MM.1S (cell line): Measurements from ENCODE around the gene ZNF138.

ENCODE experiments used
- DNase-seq: peaks from one replicate; pipeline ENCODE4 v3.0.0-alpha.2; 2015
- H2AFZ ChIP-seq: fragments of 300-600 bp; sonication (generic); 2 replicates; pipeline ENCODE4 v1.6.0; 2016; ENCODE audit warnings: antibody characterized with exemption, low read length
- H3F3A ChIP-seq: fragments of 300-600 bp; sonication (generic); 2 replicates; pipeline ENCODE4 v1.6.1; 2016; ENCODE audit warnings: mild to moderate bottlenecking, antibody characterized with exemption, low read length, moderate library complexity, mixed read lengths; ENCODE audit not compliant: insufficient read depth
- H3K27ac ChIP-seq: fragments of 300-600 bp; sonication (generic); 2 replicates; pipeline ENCODE4 v1.5.1; 2016; ENCODE audit warnings: mild to moderate bottlenecking, low read length
- H3K27me3 ChIP-seq: fragments of 300-600 bp; sonication (generic); replicated peaks from 2 replicates; pipeline ENCODE4 v1.6.0; 2016; ENCODE audit warnings: low read length; ENCODE audit not compliant: insufficient read depth
- H3K36me3 ChIP-seq: fragments of 300-600 bp; sonication (generic); replicated peaks from 2 replicates; pipeline ENCODE4 v1.6.1; 2016; ENCODE audit warnings: mild to moderate bottlenecking, low read length, mixed read lengths; ENCODE audit not compliant: insufficient read depth
- H3K4me1 ChIP-seq: fragments of 300-600 bp; sonication (generic); 2 replicates; pipeline ENCODE4 v1.6.1; 2016; ENCODE audit warnings: low read length, mixed read lengths
- H3K4me2 ChIP-seq: fragments of 300-600 bp; sonication (generic); 2 replicates; pipeline ENCODE4 v1.6.0; 2016; ENCODE audit warnings: low read depth, low read length
- H3K4me3 ChIP-seq: fragments of 300-600 bp; sonication (generic); 2 replicates; pipeline ENCODE4 v1.5.1; 2016; ENCODE audit warnings: low read length, mixed read lengths
- H3K79me2 ChIP-seq: fragments of 300-600 bp; sonication (generic); 2 replicates; pipeline ENCODE4 v1.6.1; 2016; ENCODE audit warnings: mixed run types, low read length, mixed read lengths
- H3K9ac ChIP-seq: fragments of 300-600 bp; sonication (generic); 2 replicates; pipeline ENCODE4 v1.6.1; 2016; ENCODE audit warnings: low read length, mixed read lengths
- H3K9me2 ChIP-seq: fragments of 300-600 bp; sonication (generic); replicated peaks from 2 replicates; pipeline ENCODE4 v1.6.1; 2016; ENCODE audit warnings: mild to moderate bottlenecking, low read length, mixed read lengths; ENCODE audit not compliant: insufficient read depth
- H3K9me3 ChIP-seq: fragments of 300-600 bp; sonication (generic); replicated peaks from 2 replicates; pipeline ENCODE4 v1.6.1; 2016; ENCODE audit warnings: mild to moderate bottlenecking, low read length, mixed read lengths; ENCODE audit not compliant: insufficient read depth
- H4K20me1 ChIP-seq: fragments of 300-600 bp; sonication (generic); 2 replicates; pipeline ENCODE4 v1.6.1; 2016; ENCODE audit warnings: mild to moderate bottlenecking, low read length, moderate library complexity, mixed read lengths; ENCODE audit not compliant: insufficient read depth
- EZH2 ChIP-seq: fragments of 300-600 bp; sonication (generic); optimal IDR thresholded peaks from 2 replicates; pipeline ENCODE3; 2017; ENCODE audit warnings: low read depth, mild to moderate bottlenecking, antibody characterized with exemption, low read length, mixed read lengths
- EZH2phosphoT487 ChIP-seq: fragments of 300-600 bp; sonication (generic); IDR thresholded peaks from 2 replicates; pipeline ENCODE4 v1.6.1; 2018; ENCODE audit warnings: antibody characterized with exemption, low read length
- TF ChIP-seq, protein P1 (sequence below): fragments of 300-600 bp; sonication (generic); IDR thresholded peaks from 2 replicates; pipeline ENCODE4 v1.5.1; 2016; ENCODE audit warnings: antibody characterized with exemption, low read length, mixed read lengths

ZNF138 gene

DNA sequence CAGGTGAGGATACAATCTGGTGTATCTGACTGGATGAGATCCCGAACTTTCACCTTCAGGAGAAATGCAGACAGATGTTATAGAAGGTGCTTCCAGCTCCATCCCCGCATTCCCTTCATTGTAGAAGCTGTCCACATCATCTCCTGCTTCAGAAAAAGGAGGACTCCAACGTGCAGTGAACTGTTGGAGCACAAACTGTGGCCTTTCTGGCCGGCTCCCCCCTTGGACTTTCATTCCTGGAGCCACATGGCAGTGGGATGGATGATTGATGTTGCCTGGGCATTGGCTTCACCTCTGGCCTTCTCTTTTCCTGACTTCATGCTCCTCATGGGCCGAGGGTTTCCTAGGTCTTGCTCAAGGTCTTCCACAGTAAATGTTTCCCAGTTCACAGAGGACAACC lies 79.3 kb downstream of the ZNF138 start:
- Histone ChIP-seq H3K4me2 (no peak overlapping the region), H3K9me2 (no peaks in the 10 kb centered on the region), H3K27me3 (no peaks in the 10 kb centered on the region; the same call in 1 of the 2 replicates), H3K27ac (no peak overlapping the region), H3K36me3 (no peaks in the 10 kb centered on the region), H4K20me1 (no peaks in the 10 kb centered on the region), H3K9me3 (no peaks in the 10 kb centered on the region), H3K4me1 (no peaks in the 10 kb centered on the region), H3F3A (no peaks in the 10 kb centered on the region), H3K79me2 (no peaks in the 10 kb centered on the region), H3K9ac (no peak overlapping the region), H3K4me3 (no peak overlapping the region), H2AFZ (no peak overlapping the region)
- DNase-seq, result no peak
- no peak for TF ChIP-seq EZH2phosphoT487
- TF ChIP-seq EZH2, result no peak
- TF ChIP-seq, protein P1, sequence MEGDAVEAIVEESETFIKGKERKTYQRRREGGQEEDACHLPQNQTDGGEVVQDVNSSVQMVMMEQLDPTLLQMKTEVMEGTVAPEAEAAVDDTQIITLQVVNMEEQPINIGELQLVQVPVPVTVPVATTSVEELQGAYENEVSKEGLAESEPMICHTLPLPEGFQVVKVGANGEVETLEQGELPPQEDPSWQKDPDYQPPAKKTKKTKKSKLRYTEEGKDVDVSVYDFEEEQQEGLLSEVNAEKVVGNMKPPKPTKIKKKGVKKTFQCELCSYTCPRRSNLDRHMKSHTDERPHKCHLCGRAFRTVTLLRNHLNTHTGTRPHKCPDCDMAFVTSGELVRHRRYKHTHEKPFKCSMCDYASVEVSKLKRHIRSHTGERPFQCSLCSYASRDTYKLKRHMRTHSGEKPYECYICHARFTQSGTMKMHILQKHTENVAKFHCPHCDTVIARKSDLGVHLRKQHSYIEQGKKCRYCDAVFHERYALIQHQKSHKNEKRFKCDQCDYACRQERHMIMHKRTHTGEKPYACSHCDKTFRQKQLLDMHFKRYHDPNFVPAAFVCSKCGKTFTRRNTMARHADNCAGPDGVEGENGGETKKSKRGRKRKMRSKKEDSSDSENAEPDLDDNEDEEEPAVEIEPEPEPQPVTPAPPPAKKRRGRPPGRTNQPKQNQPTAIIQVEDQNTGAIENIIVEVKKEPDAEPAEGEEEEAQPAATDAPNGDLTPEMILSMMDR, result no peak

DNA sequence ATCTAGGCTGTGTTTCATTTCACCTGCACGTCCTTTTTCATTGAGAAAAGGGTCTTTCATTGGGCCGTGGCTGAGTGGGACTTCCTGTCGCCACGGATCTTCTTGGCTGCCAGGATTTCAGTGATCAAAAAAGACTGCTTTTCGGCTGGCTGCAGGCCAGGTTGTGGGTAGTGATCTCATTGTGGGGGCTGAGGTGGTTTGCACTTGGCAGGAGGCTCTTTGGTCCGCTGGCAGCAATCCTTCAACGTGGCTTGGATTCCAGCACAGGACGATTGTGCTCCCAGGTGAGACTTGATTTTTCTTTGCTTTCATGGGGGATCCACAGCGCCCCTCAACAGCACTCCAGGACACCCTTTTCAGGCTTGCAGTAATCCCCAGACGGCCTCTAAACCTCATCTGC lies 79.9 kb downstream of the ZNF138 start:
- Histone ChIP-seq H3K4me1 (no peaks in the 10 kb centered on the region), H3K4me2 (no peak overlapping the region), H2AFZ (no peak overlapping the region), H3K4me3 (no peak overlapping the region), H4K20me1 (no peaks in the 10 kb centered on the region), H3K79me2 (no peaks in the 10 kb centered on the region), H3K9me3 (no peaks in the 10 kb centered on the region), H3K36me3 (no peaks in the 10 kb centered on the region), H3K27me3 (no peaks in the 10 kb centered on the region; the same call in 1 of the 2 replicates), H3K27ac (no peak overlapping the region), H3F3A (no peaks in the 10 kb centered on the region), H3K9ac (no peak overlapping the region), H3K9me2 (no peaks in the 10 kb centered on the region)
- no peak for DNase-seq
- TF ChIP-seq EZH2phosphoT487 (no peak), EZH2 (no peak)
- TF ChIP-seq, protein P1, result no peak

DNA sequence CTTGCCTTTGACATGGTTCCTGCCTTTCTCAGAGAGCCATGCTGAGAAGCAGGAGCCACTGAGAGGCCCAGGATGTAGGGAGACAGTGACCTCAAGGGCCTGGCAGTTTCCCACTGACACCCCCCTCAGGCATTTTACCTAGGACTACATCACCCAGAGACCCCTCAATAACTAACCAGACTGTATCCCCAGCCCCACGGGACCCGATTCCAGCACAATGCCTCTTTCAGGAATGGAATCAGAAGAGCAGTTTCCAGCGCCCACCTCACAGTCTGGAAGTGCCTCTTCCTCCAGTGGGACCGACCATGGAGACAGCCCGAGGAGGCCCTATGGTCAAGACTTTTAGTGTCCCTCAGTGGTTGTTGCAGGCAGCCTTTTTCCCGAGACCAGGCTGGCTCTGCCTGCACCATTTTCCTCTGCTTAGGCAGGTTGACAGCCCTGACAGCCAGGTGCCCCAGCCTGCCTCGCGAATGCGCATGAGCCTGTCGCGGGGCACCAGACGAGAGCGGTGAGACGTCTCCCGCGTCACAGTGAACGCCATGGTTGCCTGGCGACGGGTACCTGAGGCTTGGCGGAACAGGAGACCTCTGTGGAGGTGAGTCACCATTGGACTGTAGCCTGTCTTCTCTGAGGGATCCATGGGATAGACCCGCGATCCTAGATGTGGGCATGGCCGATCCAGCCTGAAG lies 80.5 kb downstream of the ZNF138 start:
- H3K9ac ChIP-seq, result no peak overlapping the region
- H3F3A ChIP-seq, result no peaks in the 10 kb centered on the region
- no peaks in the 10 kb centered on the region for H3K9me3 ChIP-seq
- H3K4me3 ChIP-seq, result no peak overlapping the region
- no peak overlapping the region for H2AFZ ChIP-seq
- no peaks in the 10 kb centered on the region for H3K79me2 ChIP-seq
- H3K36me3 ChIP-seq, result no peaks in the 10 kb centered on the region
- no peak for DNase-seq
- TF ChIP-seq EZH2phosphoT487 (no peak), EZH2 (no peak)
- TF ChIP-seq, protein P1, result no peak
- no peak overlapping the region for H3K4me2 ChIP-seq
- H3K27me3 ChIP-seq, result no peaks in the 10 kb centered on the region; the same call in 1 of the 2 replicates
- H4K20me1 ChIP-seq, result no peaks in the 10 kb centered on the region
- no peak overlapping the region for H3K27ac ChIP-seq
- H3K9me2 ChIP-seq, result no peaks in the 10 kb centered on the region
- H3K4me1 ChIP-seq, result no peaks in the 10 kb centered on the region
